DMS 273 (cell line): ENCODE data around the gene ERI3.
A peak's percentile ranks its signal among the peaks of the same experiment; 100 is the strongest.

Source experiments
- DNase-seq: peaks from one replicate; lab custom pipeline; 2025; ENCODE audit not compliant: unreplicated experiment; lab: John Stamatoyannopoulos, UW

ERI3 gene

DNA sequence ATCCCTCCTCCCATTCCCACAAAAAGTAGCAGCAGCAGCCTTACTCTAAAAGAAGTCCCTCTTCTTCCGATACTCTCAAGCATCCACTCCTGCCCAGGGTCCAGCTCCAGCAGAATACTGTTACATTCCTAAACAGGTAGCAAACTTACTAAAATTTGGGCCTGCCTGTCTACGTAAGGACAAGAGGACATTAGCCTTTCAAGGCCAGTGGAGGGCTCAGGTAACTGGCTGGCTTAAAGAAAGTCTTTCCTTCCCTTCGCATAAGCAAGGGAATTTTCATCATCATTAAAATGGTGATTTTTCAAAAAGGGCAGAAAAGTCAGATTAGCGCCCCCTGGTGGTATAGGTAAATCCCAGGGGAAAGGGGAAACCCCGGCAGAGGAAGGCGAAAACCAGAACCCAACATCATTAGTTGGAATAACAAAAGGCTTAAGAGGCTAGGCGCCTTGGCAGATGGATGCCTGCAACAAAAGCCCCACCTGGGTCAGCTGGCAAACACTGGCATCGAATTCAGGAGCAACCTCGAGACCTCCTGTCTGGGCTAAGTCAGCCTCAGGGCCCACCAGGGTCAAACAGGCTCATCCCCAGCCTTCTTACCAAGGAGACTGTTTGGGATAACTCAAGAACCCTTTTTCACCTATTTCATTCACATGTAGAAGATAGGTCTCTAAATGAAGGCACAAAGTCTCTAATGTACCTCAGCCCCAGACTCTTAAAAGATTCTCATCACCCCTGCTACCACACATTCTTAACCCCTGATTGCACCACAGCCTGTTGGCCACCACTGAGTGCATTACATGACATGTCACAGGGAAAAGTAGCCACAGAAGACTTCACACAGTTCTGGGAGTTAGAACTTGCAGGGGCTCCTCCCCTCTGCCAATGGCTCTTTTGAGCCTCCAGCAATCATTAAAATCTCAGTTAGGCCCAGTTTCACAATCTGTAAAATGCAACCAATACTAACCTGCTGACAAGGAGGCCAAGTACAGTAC lies 36.7 kb downstream of the ERI3 start:
- peak; percentile 66 for DNase-seq

DNA sequence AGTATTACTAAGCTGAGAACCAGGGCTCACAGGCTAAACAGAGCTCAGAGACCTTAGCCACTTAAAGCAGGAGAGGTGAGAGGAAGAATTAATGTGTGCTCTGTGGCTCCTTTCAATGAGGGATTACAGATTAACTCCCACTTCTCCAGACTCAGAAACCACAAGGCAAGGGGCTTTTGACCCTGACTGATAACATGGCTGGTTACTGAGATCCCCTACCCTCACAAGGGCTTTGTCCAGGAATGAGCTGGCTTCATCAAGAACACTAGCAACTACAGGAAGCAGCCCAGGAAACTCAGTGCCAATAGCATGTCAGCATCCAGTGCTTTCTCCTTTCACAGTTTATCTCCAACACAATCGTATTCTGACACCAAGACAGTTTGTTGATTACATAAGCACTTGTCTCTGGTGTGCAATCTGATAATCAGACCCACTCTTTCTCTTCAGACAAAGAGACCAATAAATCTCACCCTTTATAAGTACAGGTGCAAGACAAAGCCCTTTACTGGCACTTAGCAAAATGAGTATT lies 38.8 kb downstream of the ERI3 start:
- no peak for DNase-seq

DNA sequence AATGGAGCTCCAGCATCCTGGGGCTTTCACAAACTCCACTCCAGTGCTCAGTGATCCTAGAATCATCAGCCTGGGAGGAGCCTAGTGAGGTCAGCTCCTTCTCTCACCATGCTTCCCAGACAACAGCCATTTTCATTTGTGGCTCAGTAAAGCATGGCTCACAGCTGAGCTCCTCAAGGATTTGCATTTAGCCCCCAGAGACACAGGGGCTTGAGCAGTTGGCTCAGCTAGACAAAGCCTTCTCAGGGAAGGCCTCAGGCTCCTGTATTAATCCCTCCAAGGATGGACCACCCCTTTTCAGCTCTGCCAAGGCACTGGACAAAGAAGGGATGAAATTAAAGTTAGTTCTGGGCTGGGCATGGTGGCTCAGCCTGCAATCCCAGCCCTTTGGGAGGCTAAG lies 39.5 kb downstream of the ERI3 start:
- DNase-seq, result no peak

DNA sequence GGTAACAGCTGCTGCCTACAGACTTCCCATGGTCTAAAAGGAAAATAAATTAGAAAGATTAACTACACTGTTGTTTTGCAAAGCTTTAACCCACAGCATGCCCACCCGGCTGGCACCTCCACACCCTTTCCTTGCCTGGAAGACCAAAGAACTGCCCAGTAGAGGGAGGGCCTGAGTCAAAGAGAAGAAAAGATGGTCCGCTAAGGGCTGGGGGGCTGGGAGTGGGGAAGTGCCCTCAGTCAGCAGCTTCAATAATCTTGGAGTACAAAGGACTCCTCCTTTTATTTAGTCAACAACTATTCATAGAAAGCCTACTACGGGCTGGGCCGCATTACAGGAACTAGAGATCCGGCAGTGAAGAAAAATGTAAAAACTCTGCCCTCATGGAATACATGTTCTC lies 40.6 kb downstream of the ERI3 start:
- DNase-seq, result peak; percentile 23

DNA sequence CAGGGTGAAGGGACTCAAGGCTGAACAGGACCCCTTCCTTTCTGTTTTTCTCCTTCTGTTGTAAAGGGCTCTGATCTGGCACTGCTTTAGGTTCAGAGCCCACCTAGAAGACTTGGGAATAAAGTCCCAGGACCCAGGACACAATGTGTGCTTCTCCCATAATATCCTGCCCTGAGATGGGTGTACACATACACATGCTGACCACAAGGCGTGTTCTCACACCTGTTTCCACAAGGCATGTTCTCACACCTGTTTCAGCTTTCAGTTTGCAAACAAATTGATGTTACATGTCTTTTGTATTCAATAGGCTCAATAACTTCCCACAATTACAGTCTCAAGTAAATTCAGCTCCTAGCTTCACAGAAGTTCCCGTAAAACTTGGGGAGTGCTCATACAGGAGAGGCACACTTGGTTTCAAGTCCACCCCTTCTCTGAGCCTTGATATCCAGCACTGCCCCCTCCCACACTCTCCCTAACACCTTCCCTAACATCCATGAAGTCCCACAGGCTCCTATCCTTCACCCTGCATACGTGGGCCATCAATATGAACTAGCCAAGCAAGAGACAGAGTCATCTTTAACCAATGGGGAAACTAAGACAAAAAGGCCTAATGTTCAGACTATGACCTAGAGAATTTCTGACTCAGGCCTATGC lies 41.7 kb downstream of the ERI3 start:
- DNase-seq, result no peak

DNA sequence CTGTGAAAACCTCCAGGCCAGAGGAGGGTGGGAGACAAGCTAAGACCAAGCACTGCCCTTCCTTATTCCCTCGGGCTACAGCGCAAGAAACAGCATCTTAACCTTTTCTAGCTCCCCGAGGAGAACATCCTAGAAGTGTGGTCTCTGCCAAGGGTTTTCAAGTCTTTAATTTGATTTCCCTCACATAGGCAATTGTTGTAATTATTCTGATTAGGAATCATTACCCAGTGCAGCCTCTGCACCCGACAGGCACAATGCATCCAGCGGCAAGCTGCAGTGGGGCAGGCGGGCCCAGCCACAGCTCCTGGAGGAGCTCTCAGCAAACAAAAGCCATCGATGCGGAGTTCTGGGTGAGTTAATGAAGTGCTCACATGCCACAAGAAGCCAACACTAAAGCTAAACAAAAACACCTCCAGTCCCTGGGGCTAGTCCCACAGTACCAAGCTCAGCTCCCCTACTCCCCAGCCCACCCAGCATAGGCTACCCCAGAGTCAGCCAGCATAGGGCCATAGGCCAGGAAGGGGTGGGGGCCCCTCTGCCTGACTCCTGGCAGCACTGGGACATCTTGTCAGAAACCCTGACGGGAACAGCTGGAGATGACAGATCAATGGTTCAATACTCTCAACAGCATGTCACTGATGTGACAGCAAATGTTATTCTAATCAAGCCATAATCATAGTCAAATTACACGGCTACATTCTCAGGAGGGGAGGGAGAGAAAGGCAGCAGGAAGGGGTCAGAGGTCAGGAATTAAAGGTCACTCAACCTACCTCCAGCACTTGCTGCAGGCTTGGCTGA lies 42.5 kb downstream of the ERI3 start:
- DNase-seq, result no peak

DNA sequence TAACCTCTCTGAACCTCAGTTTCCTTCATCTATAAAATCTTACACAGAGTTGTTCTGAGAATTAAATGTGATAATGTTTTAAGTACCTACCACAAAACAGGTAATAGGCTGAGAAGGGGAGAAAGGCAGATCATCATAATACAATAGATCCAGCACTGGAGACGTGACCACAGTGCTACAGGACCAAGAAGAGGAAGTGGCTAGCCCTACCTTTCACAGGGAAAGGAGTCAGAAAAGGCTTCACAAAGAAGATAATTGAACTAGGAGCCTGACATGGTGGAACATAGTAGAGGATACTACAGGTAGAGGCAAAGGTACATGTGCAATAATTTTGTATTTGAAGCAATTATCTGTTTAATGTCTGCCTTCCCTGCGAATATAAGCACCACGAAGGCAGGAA lies 45.1 kb downstream of the ERI3 start:
- DNase-seq, result no peak

DNA sequence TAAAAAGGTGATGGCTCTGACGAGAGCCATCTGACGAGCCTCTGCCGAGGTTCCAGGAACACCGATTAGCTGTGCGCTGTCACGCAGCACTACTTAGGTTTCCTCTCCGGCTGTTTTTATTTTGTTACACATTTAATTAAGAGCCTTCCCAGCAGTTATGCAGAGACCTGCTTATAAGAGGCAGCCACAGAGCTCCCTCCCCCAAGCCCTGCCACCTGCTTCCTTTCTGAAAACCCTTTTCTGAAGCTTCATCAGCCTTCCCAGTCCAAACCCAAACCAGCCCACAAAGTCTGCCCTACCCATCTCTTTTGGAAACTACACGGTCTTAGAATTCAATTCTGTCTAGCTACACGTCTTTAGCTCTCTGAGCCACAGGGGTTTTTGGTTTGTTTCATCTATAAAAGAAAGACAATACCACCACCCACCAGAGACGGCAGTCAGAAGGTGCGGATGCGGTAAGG lies 49.1 kb downstream of the ERI3 start:
- DNase-seq, result no peak

DNA sequence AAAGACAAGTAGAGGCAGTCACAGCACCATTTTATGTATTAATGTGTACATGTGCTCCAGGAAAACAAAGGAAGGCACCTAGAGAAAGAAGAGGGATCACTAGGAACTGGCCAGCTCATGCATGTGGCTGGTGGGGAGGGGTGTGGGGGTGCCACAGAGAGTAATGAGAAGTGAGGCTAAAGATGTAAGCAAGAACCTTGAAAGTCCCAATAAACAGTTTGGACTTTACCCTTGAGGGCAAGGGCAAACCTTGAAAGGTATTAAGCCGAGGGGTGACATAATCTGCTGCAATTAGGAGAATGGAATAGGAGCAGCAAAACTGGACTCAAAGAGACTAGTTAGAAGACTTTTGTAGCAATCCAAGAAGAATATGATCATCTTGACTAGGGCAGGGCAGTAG lies 51.5 kb downstream of the ERI3 start:
- no peak for DNase-seq

DNA sequence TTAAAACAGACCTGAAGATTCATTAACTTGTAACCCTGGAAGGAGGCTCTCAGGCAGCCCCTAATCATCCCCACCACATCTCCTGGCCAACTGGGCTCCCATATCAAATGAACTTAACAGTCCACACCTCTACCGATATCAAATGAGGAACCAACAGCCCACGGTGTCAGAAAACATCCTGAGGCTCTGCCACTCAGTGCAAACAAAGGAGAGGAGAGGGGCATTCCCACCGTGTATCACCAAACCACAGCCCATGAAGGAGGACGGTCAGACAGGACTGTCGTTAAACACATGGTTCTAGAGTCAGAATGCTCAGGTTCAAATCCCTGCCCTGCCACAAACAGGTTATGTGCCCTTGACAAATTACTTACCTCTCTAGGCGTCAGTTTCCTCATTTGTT lies 52.5 kb downstream of the ERI3 start:
- no peak for DNase-seq

DNA sequence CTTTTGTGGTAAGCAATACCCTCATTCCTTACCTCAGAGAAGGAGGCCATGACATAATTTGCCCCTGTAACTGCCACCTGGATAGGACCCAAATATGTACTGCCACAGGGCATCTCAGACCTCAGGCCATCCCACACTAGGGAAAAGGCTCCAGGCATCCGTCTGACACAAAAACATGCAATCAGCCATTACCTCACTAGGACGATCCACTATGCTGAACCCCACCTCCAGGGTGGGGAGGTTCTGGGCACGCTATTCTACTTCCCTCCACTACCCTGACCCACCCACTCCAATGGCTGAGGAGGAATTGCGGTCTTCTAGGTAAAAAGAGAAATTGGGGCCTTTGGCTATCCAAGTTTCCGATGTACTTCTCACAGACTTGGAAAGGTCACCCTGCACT lies 53.6 kb downstream of the ERI3 start:
- DNase-seq, result no peak

DNA sequence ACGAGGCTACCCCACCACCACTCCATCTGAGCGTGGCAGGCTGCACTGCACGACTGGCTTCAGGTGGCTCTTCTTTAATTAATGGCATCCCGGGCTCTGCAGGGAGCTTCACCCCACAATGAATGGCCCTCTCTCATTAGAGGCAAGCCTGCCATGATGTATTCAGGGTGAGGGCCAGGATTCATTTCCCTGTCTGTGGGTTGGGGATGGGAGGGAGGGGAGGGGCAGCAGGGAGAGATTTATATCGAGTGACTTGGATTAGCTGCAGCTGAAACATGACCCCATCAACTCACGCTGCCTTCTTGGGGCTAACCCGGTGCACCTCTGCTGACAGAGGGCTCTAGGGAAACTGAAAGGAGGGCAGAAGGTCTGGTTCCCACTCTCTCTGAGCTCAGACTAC lies 54.2 kb downstream of the ERI3 start:
- no peak for DNase-seq

DNA sequence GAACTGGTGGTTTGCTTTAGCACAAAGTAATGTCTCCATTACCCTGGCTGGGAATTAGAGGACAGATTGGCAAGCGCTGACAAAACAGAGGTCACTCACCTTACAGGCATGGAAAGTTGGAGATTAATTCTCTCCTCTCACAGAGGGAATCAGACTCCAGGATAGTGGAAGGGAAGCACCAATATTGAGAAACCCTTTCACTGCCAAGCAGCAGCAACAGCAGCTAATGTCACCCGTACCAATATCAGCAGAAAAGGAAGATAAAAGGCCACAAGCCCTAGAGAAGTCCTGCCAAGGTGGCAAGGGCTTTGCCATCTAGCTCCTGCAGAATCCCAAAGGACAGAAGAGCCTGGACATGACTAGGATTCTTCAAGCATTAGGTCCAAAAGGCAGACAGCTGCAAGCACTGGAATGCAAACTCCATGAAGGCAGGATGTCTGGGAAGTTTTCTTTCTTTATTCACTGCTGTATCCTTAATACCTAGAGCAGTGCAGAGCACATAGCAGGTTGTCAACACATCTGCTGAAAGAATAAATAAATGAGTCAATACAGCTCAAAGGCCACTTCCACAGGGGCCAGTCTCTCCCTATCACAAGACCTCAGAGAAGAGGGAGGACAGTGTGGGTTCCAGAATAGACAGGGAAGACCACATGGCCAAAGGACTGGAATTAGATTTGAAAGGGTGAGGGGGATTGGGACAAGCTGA lies 57.2 kb downstream of the ERI3 start:
- DNase-seq, result no peak

DNA sequence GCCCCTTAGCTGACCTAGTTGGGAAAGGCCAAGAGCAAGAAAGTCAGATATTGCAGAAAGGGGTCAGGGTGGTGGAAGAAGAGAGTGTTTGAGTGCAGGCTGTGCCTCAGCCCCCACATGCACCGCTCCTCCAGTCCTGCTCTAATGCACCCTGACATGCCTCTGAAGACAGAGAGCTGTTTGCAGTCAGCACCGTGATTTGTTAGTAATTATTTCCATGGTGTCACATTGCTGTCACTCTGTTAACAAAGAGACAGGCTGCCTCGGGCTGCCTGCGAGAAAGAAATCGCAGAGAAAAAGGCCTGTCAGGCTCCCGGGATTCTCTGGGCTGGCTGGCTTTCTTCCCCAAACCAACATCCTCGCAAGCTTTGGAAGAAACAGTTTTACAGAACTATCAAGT lies 58.3 kb downstream of the ERI3 start:
- DNase-seq, result no peak

DNA sequence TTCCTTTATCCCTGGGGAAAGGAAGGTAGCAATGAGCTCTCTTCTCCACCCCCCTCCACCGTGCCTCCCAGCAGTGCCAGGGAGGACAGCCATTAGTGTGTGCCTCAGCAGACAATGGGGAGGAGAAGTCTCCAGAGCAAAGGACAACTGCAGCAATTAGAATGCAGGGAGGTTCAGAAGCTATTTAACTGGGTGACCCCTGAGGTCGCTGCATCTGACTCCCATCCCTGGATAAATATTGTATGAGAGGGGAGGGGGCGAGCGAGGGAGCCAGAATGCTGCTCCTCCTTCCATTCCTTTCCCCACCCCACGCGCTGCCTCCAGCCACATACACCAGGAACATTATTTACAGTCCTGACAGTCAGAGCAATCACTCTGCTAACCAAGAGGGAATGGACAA lies 59.0 kb downstream of the ERI3 start:
- no peak for DNase-seq

DNA sequence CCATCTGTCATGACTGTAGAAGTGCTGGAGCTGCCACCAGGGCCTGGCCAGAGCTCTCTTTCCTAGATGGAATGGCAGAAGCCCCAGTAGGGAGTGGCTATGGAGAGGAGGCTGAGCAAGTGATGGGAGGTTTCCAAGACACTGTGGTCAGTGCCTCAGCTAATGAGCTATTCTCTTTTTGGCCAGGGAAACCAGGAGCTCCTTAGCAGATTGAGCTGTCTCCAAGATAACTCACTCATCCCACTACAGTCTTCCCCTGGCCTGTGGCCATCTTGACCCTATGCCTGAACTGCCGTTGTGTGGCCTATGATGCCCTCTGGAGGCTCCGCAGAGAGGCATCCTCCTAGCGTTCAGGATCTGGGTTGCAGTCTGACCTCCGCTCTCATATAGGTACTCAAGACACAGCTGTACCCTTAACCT lies 60.5 kb downstream of the ERI3 start:
- peak; percentile 46 for DNase-seq

DNA sequence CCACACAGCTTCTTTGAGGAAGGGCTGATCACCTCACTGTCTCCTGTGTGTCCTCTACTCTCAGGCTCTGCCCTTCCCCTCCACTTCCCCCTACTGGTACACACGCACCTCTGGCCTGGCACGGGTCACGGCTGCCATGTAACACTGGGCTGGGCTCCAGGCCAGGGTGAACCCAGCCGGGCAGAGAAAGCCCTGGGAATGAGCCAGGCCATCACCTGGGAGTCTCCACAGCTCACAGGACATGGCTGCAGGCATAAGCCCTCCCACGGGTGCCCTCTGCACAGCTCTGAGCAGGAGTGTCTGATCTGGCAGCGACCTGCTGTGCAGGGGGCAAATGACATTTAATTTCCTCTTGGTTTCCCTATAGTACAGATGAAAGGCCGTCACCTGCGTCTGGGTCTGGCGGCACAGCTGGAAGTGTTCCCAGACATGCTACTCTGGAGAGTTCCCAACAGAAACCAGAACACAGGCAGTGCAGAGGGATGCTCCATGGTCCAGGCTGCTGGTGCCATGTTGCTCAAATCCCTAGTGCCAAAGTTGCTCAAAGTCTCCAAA lies 61.2 kb downstream of the ERI3 start:
- DNase-seq, result peak; percentile 15

DNA sequence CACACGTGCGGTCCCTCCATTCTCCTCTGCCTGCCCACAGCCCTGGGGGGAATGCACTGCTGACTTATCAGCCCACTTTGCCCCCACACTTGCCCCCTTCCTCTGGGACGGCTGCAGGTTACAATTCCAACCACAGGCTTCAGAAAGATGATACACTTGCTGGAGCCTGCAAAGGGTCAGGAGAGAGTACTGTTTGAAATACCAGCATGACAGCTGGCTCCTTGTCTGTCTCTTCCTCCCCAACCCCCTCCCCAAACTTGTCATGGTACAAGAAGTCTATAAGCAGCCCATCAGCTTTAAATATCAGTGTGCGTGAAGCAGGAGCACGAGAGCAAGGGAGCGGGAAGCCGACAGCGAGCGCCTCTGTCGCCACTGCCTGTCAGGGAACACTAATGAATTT lies 62.4 kb downstream of the ERI3 start:
- no peak for DNase-seq

DNA sequence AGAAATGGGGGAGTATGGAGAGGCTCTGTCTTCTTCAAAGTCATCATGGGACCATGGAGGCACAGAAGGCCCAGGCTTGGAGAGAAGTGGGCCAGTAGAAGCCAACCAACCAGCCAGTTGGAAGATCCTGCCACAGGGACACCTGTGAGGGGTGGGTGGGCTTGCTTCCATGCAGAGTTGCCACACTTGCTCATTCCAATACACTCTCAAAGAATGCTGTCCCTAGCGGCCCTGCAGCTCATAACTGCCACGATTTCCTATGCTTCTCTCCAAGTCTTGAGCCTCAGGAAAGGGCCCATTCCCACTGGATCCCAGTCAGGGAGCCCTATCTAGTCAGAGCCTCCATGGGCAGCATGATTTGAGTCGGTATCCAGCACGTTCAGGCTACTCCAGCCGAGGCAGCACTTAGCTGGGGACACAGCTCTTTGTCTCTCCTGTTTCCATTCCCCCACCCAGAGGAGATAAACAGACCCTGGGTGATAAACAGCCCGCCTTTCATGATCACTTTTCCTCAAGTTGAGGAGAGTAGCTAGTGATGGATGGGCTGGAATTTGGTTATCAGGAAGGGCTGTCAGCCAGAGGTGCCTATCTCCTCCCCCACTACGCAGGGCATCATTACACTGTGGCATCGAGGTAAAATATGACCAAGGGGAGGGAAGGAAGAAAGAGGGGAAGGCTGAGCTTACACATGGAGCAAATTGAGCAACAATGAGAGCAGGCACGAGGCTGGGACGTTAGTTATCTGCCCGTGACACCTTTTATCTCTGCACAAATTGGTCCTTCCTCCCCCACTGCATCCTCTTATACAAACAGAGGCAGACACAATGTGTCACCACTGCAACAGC lies 64.6 kb downstream of the ERI3 start:
- DNase-seq, result no peak
